Nephron (organoid): ENCODE results near the gene HDAC3.
A peak's percentile ranks its signal among the peaks of the same experiment; 100 is the strongest.

Source experiments
- H3K27ac Mint-ChIP-seq, 3 experiments: 2 replicates each; pipeline ENCODE4 v1.8.0; 2020; ENCODE audit warnings: mixed read lengths in 3 of 3, mild to moderate bottlenecking in 2 of 3, moderate library complexity in 1 of 3
- H3K27me3 Mint-ChIP-seq: 2 replicates; pipeline ENCODE4 v1.8.0; 2021; ENCODE audit warnings: low read depth, mild to moderate bottlenecking, moderate library complexity, mixed read lengths
- H3K36me3 Mint-ChIP-seq: 2 replicates; pipeline ENCODE4 v1.8.0; 2020; ENCODE audit warnings: low read depth, mixed read lengths
- H3K4me1 Mint-ChIP-seq: 2 replicates; pipeline ENCODE4 v1.8.0; 2020; ENCODE audit warnings: mixed read lengths
- H3K4me3 Mint-ChIP-seq, 3 experiments: 2 replicates each; pipeline ENCODE4 v1.8.0; 2020; ENCODE audit warnings: mild to moderate bottlenecking in 3 of 3, mixed read lengths in 3 of 3, moderate library complexity in 2 of 3
- H3K9me3 Mint-ChIP-seq: 2 replicates; pipeline ENCODE4 v1.8.0; 2020; ENCODE audit warnings: mixed read lengths
- CTCF ChIP-seq, 3 experiments: fragments of 200-600 bp; sonication (generic); IDR thresholded peaks; one replicate each; pipeline ENCODE4 v1.5.0; 2021; ENCODE audit warnings: antibody characterized with exemption in 3 of 3; ENCODE audit not compliant: unreplicated experiment in 3 of 3

The HDAC3 gene

GRCh38 chr5:141664733-141665461, 28.2 kb upstream of the HDAC3 start:
- no peaks in the 10 kb centered on the region for H3K9me3 Mint-ChIP-seq
- no peaks in the 10 kb centered on the region for H3K4me1 Mint-ChIP-seq
- H3K27me3 Mint-ChIP-seq, result peaks cover 7% of the 10 kb centered on the region
- H3K4me3 Mint-ChIP-seq, result no peak overlapping the region
- peak; percentile 83 to 91 (median 90) for TF ChIP-seq CTCF (IDR thresholded peaks at IDR 0.05; ENCODE audit: unreplicated experiment in 3 of 3)
- no peak overlapping the region for H3K27ac Mint-ChIP-seq
- H3K36me3 Mint-ChIP-seq, result peaks cover 10% of the 10 kb centered on the region

GRCh38 chr5:141663506-141663905, 26.9 kb upstream of the HDAC3 start:
- H3K27me3 Mint-ChIP-seq, result peaks cover 6% of the 10 kb centered on the region
- no peak for TF ChIP-seq CTCF (IDR thresholded peaks at IDR 0.05; ENCODE audit: unreplicated experiment in 3 of 3)
- H3K27ac Mint-ChIP-seq, result no peak overlapping the region
- no peaks in the 10 kb centered on the region for H3K9me3 Mint-ChIP-seq
- no peak overlapping the region for H3K4me3 Mint-ChIP-seq
- no peaks in the 10 kb centered on the region for H3K4me1 Mint-ChIP-seq
- H3K36me3 Mint-ChIP-seq, result peaks cover 7% of the 10 kb centered on the region

GRCh38 chr5:141662028-141662427, 25.4 kb upstream of the HDAC3 start:
- Mint-ChIP-seq H3K4me1 (no peaks in the 10 kb centered on the region), H3K36me3 (peaks cover 11% of the 10 kb centered on the region), H3K9me3 (no peaks in the 10 kb centered on the region), H3K27me3 (peaks cover 4% of the 10 kb centered on the region), H3K27ac (no peak overlapping the region), H3K4me3 (no peak overlapping the region)
- TF ChIP-seq CTCF (IDR thresholded peaks at IDR 0.05; ENCODE audit: unreplicated experiment in 3 of 3), result no peak

GRCh38 chr5:141657937-141658545, 21.4 kb upstream of the HDAC3 start:
- no peaks in the 10 kb centered on the region for H3K4me1 Mint-ChIP-seq
- no peak overlapping the region for H3K4me3 Mint-ChIP-seq
- peaks cover 4% of the 10 kb centered on the region for H3K27me3 Mint-ChIP-seq
- H3K36me3 Mint-ChIP-seq, result peaks cover 14% of the 10 kb centered on the region
- TF ChIP-seq CTCF (IDR thresholded peaks at IDR 0.05; ENCODE audit: unreplicated experiment in 3 of 3), result no peak
- no peaks in the 10 kb centered on the region for H3K9me3 Mint-ChIP-seq
- H3K27ac Mint-ChIP-seq, result no peak overlapping the region

GRCh38 chr5:141657404-141657803, 20.8 kb upstream of the HDAC3 start:
- Mint-ChIP-seq H3K4me1 (no peaks in the 10 kb centered on the region), H3K4me3 (no peak overlapping the region)

More at GRCh38 chr5:141657404-141657803, 20.8 kb upstream of the HDAC3 start:
- TF ChIP-seq CTCF (IDR thresholded peaks at IDR 0.05; ENCODE audit: unreplicated experiment in 3 of 3), result no peak
- H3K9me3 Mint-ChIP-seq, result no peaks in the 10 kb centered on the region
- H3K27me3 Mint-ChIP-seq, result peaks cover 10% of the 10 kb centered on the region
- H3K36me3 Mint-ChIP-seq, result peaks cover 11% of the 10 kb centered on the region
- H3K27ac Mint-ChIP-seq, result no peak overlapping the region
